HEK293 (cell line): ENCODE results near the gene HDAC7.
A peak's percentile ranks its signal among the peaks of the same experiment; 100 is the strongest.

ENCODE experiments used
- CTCF ChIP-seq: fragments of 450-650 bp; formaldehyde crosslinking; IDR thresholded peaks from 2 replicates; pipeline ENCODE4 v1.5.1; 2016; ENCODE audit warnings: missing biosample characterization, missing genetic modification characterization
- GLI4 ChIP-seq: fragments of 450-650 bp; formaldehyde crosslinking; IDR thresholded peaks from 2 replicates; pipeline ENCODE4 v1.5.1; 2016; ENCODE audit warnings: missing biosample characterization, missing genetic modification characterization
- HOXA7 ChIP-seq: sonication (generic); formaldehyde crosslinking; IDR thresholded peaks from 2 replicates; pipeline ENCODE4 v1.8.1; 2022; ENCODE audit warnings: missing genetic modification reagents, borderline replicate concordance
- MYNN ChIP-seq: fragments of 450-650 bp; formaldehyde crosslinking; IDR thresholded peaks from 2 replicates; pipeline ENCODE4 v1.5.1; 2016; ENCODE audit warnings: missing biosample characterization, missing genetic modification characterization, borderline replicate concordance
- PATZ1 ChIP-seq: fragments of 450-650 bp; formaldehyde crosslinking; IDR thresholded peaks from 2 replicates; pipeline ENCODE4 v1.5.1; 2016; ENCODE audit warnings: missing biosample characterization, missing genetic modification characterization
- PRDM2 ChIP-seq: fragments of 450-650 bp; formaldehyde crosslinking; IDR thresholded peaks from 2 replicates; pipeline ENCODE4 v1.5.1; 2016; ENCODE audit warnings: missing biosample characterization, missing genetic modification characterization, borderline replicate concordance
- SCRT1 ChIP-seq: fragments of 450-650 bp; formaldehyde crosslinking; IDR thresholded peaks from 2 replicates; pipeline ENCODE4 v1.5.1; 2016; ENCODE audit warnings: missing biosample characterization, missing genetic modification characterization, borderline replicate concordance
- ZBTB10 ChIP-seq: fragments of 450-650 bp; formaldehyde crosslinking; IDR thresholded peaks from 2 replicates; pipeline ENCODE4 v1.5.1; 2016; ENCODE audit warnings: missing biosample characterization, missing genetic modification characterization
- ZBTB44 ChIP-seq: fragments of 450-650 bp; IDR thresholded peaks from 2 replicates; pipeline ENCODE4 v1.5.1; 2018; ENCODE audit warnings: missing biosample characterization, mild to moderate bottlenecking, missing genetic modification characterization
- ZBTB6 ChIP-seq: fragments of 450-650 bp; formaldehyde crosslinking; IDR thresholded peaks from 2 replicates; pipeline ENCODE4 v1.5.1; 2017; ENCODE audit warnings: missing biosample characterization, missing genetic modification characterization
- ZNF146 ChIP-seq: fragments of 450-650 bp; formaldehyde crosslinking; IDR thresholded peaks from 2 replicates; pipeline ENCODE4 v1.5.1; 2016; ENCODE audit warnings: missing biosample characterization, missing genetic modification characterization
- ZNF2 ChIP-seq: fragments of 450-650 bp; formaldehyde crosslinking; IDR thresholded peaks from 2 replicates; pipeline ENCODE4 v1.5.1; 2016; ENCODE audit warnings: missing biosample characterization, missing genetic modification characterization
- ZNF24 ChIP-seq: fragments of 450-650 bp; formaldehyde crosslinking; IDR thresholded peaks from 2 replicates; pipeline ENCODE4 v1.5.1; 2016; ENCODE audit warnings: missing biosample characterization, missing genetic modification characterization
- ZNF266 ChIP-seq: fragments of 450-650 bp; formaldehyde crosslinking; IDR thresholded peaks from 2 replicates; pipeline ENCODE4 v1.5.1; 2016; ENCODE audit warnings: missing biosample characterization, missing genetic modification characterization, low read depth
- ZNF561 ChIP-seq: fragments of 450-650 bp; IDR thresholded peaks from 2 replicates; pipeline ENCODE4 v1.5.1; 2018; ENCODE audit warnings: missing biosample characterization, missing genetic modification characterization, borderline replicate concordance
- ZNF629 ChIP-seq: fragments of 450-650 bp; formaldehyde crosslinking; IDR thresholded peaks from 2 replicates; pipeline ENCODE4 v1.5.1; 2017; ENCODE audit warnings: missing biosample characterization, missing genetic modification characterization
- ZNF654 ChIP-seq: fragments of 450-650 bp; formaldehyde crosslinking; IDR thresholded peaks from 2 replicates; pipeline ENCODE4 v1.5.1; 2016; ENCODE audit warnings: low read depth, missing biosample characterization, missing genetic modification characterization
- ZNF677 ChIP-seq: fragments of 450-650 bp; IDR thresholded peaks from 2 replicates; pipeline ENCODE4 v1.5.0; 2018; ENCODE audit warnings: missing biosample characterization, mild to moderate bottlenecking, missing genetic modification characterization, moderate library complexity
- ZNF692 ChIP-seq: fragments of 450-650 bp; formaldehyde crosslinking; IDR thresholded peaks from 2 replicates; pipeline ENCODE4 v1.5.1; 2016; ENCODE audit warnings: missing biosample characterization, missing genetic modification characterization
- ZSCAN5A ChIP-seq: fragments of 450-650 bp; formaldehyde crosslinking; IDR thresholded peaks from 2 replicates; pipeline ENCODE4 v1.5.1; 2016; ENCODE audit warnings: missing biosample characterization, missing genetic modification characterization

The HDAC7 gene

GRCh38 chr12:47779301-47779942 lies 40.3 kb downstream of the HDAC7 start (continued):
- TF ChIP-seq ZNF692 (peak; percentile 68), PRDM2 (tag by site-specific recombination) (no peak), ZNF654 (peak; percentile 92), ZBTB10 (tag by site-specific recombination) (no peak), ZNF24 (no peak), ZBTB6 (tag by site-specific recombination) (no peak), GLI4 (tag by site-specific recombination) (no peak), ZNF266 (tag by site-specific recombination) (no peak), ZNF629 (tag by site-specific recombination) (0 out of 2 replicates have a peak, but pooled peaks have one; percentile 18), ZBTB44 (tag by site-specific recombination) (no peak), HOXA7 (CRISPR knock-in tag) (no peak), ZNF561 (tag by site-specific recombination) (0 out of 2 replicates have a peak, but pooled peaks have one; percentile 18), ZNF146 (tag by site-specific recombination) (no peak), CTCF (peak; percentile 90), MYNN (tag by site-specific recombination) (no peak), ZSCAN5A (tag by site-specific recombination) (no peak), PATZ1 (tag by site-specific recombination) (no peak), SCRT1 (no peak), ZNF2 (peak; percentile 78), ZNF677 (tag by site-specific recombination) (no peak)
